ENCODE results near the gene CYP4Z1.
"Not testable (repeated sequence)": the region's sequence is repeated elsewhere in the genome, so short reads cannot be mapped to it uniquely, and the experiment has no call there.

Gene CYP4Z1

DNA sequence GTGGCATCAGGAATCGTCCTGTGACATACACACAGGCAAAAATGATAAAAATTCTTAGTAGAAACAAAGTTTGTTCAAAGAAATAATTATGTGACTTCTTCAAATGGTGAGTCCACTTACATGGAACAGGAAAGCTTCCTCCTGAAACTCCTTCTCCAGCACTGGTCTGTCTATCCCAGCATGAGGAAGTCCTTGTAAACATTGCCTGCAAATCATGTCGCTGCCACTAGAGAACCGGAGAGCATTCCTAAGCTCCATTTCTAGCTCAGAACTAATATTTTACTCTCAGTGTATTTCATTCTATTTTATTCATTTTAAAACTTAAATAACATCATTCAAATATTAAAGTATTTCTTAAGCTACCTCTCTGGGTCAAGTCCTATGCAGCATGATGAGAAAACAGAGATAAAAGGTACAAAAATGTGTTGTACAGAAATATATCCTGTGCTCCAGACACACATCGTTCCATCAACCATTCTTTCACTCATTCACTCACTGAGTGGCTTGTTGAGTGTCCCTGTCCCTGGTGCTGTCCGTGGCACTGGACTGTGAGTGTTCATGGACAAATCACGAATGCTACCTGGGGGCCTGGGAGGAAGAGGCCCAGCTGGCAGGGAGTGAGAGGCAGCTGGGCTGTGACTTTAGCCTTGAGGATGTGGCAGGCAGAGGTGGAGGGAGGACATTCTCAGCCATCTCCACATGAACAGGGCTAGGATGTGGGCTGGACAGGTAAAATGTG lies 80.2 kb downstream of the CYP4Z1 start:
- no peak overlapping the region for H3K27ac ChIP-seq
- TF ChIP-seq, protein P1, sequence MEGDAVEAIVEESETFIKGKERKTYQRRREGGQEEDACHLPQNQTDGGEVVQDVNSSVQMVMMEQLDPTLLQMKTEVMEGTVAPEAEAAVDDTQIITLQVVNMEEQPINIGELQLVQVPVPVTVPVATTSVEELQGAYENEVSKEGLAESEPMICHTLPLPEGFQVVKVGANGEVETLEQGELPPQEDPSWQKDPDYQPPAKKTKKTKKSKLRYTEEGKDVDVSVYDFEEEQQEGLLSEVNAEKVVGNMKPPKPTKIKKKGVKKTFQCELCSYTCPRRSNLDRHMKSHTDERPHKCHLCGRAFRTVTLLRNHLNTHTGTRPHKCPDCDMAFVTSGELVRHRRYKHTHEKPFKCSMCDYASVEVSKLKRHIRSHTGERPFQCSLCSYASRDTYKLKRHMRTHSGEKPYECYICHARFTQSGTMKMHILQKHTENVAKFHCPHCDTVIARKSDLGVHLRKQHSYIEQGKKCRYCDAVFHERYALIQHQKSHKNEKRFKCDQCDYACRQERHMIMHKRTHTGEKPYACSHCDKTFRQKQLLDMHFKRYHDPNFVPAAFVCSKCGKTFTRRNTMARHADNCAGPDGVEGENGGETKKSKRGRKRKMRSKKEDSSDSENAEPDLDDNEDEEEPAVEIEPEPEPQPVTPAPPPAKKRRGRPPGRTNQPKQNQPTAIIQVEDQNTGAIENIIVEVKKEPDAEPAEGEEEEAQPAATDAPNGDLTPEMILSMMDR (conservative IDR thresholded peaks at IDR 0.05), result no peak

DNA sequence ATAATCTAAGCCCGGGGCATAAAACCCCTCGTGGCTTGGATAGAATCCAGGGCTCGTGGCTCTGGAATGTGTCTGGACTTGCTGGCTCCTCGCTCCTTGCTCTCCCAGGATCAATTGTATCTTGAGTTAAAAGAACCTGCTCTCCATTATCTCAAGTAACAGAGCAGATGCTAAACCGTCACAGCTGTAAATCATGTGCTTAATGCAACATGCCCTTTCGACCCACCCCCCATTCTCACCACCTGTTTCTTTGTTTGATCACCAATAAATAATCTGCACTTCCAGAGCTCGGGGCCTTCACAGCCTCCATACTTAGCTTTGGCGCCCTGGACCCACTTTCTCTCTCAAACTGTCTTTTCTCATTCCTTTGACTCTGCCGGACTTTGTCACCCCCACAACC lies 82.1 kb downstream of the CYP4Z1 start:
- not testable (repeated sequence) for H3K27ac ChIP-seq

DNA sequence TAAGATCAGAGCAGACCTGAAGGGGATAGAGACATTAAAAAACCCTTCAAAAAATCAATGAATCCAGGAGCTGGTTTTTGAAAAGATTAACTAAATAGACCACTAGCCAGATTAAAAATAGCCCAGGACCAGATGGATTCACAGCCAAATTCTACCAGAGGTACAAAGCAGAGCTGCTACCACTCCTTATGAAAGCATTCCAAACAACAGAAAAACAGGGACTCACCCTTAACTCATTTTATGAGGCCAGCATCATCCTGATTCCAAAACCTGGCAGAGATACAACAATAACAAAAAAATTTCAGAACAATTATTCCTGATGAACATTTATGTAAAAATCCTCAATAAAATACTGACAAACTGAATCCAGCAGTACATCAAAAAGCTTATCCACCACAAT lies 89.4 kb downstream of the CYP4Z1 start:
- not testable (repeated sequence) for H3K27ac ChIP-seq

DNA sequence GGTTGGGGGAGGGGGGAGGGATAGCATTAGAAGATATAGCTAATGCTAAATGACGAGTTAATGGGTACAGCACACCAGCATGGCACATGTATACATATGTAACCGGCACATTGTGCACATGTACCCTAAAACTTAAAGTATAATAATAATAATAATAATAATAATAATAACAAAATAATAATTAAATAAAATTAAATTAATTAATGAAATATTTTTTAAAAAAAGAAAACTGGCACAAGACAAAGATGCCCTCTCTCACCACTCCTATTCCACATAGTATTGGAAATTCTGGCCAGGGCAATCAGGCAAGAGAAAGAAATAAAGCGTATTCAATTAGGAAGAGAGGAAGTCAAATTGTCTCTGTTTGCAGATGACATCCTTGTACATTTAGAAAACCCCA lies 90.9 kb downstream of the CYP4Z1 start:
- H3K27ac ChIP-seq, result not testable (repeated sequence)

DNA sequence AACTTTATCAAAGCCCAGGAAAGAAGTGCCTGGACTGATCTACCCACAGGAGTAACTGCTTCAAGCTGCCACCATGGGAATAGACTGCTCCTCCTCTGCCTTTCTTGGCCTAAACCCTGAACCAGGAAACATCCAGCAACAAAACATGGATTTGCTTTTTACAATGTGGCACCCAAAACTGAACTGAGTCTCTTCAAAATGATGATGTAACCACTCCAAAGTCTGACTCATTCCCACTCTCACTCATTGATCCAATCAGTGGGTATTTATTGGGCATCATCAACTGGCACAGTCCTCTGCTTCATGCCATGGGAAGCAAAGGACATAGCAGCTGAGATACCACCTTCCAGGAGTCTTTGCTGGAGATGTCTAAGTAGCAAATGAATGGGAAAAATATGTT lies 93.7 kb downstream of the CYP4Z1 start:
- TF ChIP-seq, protein P1 (conservative IDR thresholded peaks at IDR 0.05), result no peak
- H3K27ac ChIP-seq, result no peak overlapping the region

DNA sequence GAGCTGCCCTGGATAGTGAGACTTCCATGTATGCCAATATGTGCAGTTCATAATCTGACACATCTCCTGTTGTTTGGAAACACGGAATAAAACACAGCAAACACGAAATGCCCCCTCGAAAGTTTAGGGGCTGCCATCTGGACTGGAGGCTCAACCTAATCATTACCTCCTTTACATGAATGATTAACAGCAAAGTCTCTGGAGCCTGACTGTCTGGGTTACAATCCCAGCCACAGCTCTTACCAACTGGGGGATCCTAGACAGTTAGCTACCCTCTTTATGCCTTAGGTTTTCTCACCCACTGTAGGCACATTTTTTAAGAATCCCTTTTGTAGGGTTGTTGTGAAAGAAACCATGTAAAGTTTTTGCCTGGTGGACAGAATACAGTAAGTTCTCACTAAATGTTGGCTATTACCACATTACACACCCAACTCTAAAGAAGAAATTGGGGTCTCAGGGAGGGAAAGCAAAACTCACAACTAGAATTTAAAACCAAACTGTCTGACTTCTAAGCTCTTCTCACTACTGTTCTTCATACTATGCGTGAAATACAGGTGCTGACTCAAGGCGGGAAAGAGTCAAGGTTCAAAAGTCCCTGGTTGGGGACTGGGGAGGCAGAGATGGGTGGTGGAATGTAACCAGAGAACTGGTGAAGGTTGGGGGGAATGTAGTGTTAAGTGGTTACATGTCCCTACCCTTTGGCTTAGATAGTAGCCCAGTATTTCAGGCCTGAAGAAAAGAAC lies 94.4 kb downstream of the CYP4Z1 start:
- no peak overlapping the region for H3K27ac ChIP-seq
- TF ChIP-seq, protein P1 (conservative IDR thresholded peaks at IDR 0.05), result no peak

DNA sequence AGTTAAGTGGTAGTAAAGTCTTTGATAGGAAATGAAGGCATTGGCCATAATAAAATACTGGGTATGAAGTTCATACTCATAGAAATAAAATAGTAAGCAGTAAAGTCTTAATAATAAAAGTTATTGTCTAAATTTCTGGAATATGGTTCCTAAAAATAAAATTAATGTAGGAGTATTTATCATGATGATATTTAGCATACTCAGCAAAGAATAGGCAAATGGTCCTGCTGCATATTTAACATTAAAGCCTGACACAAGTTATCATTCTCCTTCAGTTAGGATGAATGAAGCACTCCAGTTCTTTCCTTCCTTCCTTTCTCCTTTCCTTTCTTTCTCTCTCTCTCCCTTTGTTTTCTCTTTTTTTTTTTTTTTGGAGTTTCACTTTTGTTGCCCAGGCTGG lies 97.5 kb downstream of the CYP4Z1 start:
- TF ChIP-seq, protein P1 (conservative IDR thresholded peaks at IDR 0.05), result no peak
- H3K27ac ChIP-seq, result no peak overlapping the region

Data from VCaP (cell line).